ENCODE data around the gene UNKL. TPM values are rescaled to one million over a fixed set of nuclear protein-coding genes. Genes with fewer than 3 reads are reported as not detected.

UNKL gene
- total RNA-seq, 1 donor from 2014 or later = 45.5 TPM

DNA sequence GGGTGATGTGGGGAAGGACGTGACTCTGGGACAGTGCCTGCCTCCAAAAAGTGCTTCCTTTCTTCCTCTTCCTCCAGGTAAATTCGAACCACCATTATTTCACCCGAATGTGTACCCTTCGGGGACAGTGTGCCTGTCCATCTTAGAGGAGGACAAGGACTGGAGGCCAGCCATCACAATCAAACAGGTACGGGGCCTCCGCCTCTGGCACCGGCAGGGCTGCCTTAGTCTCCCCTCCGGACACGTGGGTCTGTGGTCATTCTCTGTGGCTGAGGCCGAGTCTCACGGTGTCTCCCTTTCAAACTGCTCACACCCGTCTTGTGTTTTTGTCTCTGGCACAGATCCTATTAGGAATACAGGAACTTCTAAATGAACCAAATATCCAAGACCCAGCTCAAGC lies 94.4 kb downstream of the UNKL start:
- ATAC-seq (no peak), DNase-seq (ENCODE audit: low spot score) (no peak)
- intact Hi-C loops (cut with DNase I) = no loop called here

DNA sequence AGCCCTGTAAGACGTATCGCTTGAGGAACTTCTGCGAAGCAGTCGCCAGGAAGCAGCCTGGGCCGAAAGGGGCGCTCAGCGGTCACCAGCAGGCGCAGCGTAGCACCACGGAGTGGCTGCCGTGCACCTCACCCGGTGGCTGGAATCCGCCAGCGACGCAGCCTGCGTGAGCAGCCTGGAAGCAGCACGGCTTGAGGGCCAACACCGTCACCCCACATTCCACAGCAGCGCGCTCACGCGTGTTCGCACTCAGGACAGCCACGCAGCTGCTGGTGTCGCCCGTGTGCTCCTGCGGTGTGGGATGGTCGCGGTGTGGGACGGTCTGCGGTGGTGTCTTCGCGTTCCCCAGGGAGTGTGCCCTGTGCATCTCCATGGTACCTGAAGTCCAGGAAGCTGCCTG lies 95.5 kb downstream of the UNKL start:
- intact Hi-C loops (cut with DNase I) = no loop called here
- ATAC-seq (no peak), DNase-seq (ENCODE audit: low spot score) (no peak)

DNA sequence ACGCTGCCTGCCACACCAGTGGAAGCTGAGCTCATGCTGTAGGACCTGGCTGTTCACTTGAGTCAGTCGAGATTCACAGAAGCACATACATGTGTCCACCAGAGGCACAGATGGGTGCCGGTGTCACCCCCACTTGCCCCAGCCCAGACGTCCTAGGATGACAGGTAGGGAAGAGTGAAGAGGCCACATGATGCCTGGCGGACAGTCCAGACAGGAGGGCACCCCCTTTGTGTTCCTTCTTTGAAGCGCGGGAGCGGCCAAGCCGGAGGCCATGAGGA lies 96.3 kb downstream of the UNKL start:
- no peak for DNase-seq (ENCODE audit: low spot score)
- no peak for ATAC-seq
- intact Hi-C loops (cut with DNase I) = no loop called here

DNA sequence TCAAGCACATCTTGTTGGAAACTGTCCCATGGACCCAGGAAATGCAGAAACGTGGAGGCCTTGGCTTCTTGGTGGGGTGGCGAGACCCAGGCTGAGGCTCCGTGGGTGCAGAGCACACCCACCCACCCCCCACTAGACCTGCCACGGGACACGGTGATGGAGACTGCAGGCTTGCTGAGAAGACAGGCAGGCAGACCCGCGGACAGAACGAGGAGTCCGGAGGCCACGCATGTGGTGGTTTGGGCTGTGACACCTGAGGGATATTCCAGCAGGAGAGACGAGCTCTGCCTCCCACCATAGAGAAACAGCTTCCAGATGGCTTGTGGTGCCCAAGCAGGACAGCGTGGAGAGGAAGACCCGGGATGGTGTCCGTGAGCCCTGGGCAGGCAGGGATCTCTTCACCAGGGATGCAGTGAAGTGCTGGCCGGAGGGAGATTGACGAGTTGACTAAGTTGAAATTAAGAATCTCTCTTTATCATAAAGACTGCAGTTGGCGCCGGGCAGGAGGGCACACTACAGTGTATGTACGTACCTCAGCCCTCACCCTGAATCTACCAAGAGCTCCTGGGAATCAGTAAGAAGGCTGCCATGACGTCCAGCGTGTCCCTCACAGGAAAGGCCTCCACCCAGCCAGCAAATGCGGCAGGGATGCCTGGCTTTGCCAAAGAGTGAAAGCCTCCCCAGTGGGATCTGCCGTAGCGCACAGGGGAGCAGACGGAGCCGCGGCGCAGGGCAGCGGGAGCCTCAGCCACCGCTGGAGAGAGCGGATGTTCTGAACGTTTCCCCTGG lies 96.8 kb downstream of the UNKL start:
- no peak for ATAC-seq
- intact Hi-C loops (cut with DNase I) = no loop called here
- DNase-seq (ENCODE audit: low spot score) = no peak

DNA sequence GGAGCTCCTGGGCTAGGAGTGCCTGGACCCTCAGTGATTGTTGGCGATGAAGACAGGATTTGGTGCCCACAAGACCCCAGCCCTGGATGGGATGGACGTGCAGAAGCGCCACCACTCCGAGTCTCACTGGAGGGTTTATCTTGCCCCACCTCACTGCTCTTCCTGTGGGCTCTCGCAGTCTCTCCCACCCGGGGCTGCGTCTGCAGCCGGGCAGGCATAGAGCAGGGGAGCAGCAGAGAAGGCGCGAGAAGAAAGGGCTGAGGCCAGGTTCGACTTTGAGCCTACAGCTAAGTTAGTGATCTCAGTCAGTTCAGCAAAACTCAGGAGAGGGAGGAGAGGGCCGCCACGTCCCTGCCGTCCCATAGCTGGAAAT lies 98.5 kb downstream of the UNKL start:
- intact Hi-C loops (cut with DNase I) = no loop called here
- DNase-seq (ENCODE audit: low spot score) (no peak), ATAC-seq (no peak)

DNA sequence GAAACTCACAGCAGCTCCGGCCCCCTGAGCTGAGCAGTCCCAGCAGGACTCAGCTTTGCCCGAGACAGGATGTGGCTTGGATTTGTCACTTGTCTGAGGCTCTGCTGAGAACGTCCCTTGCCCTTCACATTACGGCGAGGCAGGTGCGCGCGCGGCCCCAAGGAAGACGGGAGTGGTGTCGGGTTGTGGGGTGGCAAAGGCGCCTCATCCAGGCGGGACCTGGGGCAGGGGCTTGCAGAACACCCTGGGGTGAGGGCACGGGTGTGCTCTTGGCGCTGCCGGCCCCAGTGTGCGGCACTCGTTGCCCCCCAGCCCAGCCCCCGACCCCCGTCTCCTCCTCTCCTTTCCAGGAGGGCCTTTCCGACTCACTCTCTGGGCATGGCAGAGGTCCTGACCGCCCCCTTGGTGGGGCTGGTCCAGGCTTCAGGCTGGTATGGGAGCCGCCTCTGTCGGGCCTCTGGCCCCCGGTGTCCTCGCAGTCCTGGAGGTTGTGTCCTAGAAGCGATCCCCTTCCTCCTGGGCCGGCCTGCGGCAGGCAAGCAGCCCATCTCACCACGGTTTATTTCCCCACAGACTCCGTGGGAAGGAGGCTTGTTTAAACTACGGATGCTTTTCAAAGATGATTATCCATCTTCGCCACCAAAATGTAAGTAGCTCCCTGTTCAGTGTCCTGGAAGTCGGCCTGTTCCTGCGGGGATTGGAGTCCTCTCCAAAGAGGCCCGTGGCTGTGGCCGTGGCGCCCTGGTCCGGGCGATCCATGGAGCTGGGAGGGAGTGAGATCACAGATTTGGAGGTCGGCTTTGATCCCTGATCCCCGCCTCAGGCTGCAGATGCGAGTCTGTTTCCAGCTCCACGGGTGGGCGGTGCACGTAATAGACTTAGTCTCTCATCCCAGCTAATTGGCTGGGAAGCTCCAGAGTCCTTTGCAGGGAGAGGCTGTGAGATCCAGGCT lies 99.1 kb downstream of the UNKL start:
- ATAC-seq (no peak), DNase-seq (ENCODE audit: low spot score) (no peak)
- intact Hi-C loops (cut with DNase I) = no loop called here

DNA sequence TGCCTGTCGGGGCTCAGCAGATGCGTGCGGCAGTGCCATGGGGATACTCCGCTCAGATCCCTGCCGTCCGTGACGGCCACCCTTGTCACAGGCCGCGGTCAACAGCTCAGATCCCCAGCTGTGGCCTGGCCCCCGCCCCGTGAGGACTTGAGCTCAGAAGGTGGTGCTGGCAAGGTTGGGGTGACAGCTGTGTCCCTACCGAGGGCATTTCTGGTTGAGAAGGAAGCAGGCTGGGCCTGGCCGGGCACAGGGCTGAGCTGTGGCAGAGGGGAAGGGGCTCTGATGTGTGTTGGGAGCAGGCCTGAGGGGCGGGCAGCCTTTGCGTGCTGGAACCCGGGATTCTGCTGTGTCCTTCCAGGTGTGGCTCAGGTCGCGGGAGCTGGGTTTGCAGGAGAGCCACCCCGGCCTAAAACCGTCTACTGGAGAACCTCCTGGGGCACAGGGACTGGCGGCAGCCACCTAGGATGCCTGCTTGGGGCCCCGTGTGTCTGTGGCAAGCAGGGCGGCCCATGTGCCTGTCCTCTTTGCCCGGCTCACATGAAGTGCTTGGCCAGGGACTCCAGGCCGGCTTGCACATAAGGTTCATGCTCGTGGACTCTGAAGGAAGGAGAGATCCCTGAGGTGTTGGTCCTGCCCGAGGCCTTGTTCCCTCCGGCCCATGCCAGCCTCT lies 100.0 kb downstream of the UNKL start:
- no peak for DNase-seq (ENCODE audit: low spot score)
- intact Hi-C loops (cut with DNase I) = no loop called here
- ATAC-seq = no peak

DNA sequence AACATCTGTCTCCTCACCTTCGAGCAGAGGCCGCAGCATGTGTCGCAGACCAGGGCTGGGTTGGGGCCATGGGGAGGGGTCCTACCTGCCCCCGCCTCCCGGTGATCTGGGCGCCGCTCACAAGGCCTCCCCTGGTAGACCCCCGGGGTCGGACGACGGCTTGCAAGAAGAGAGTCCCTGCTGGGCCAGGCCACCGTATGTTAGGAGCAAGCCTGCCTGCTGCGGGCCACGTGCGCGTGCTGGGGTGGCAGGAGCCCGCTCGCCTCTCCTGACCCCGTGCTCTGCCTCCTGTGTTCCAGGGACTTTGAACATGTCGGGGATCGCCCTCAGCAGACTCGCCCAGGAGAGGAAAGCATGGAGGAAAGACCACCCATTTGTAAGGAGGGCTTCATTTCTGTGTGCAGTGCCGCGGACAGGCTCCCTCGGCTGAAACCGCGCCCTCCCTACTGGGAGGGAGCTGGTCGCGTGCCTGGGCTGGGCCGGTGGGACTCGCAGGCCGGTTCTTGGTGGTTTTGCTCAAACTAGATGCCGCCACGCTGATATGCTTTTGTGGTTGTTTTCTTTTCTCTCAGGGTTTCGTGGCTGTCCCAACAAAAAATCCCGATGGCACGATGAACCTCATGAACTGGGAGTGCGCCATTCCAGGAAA lies 100.7 kb downstream of the UNKL start:
- intact Hi-C loops (cut with DNase I) = no loop called here
- no peak for DNase-seq (ENCODE audit: low spot score)

More for the DNA sequence above, 100.7 kb downstream of the UNKL start:
- ATAC-seq = no peak

Other genes starting within 250 kb of the UNKL start
- gene TPSG1, start 189.4 kb downstream of the UNKL start, total RNA-seq = 0.45 TPM
- gene TPSB2, start 184.5 kb downstream of the UNKL start, total RNA-seq = 18.5 TPM
- 11.5 TPM for gene TPSAB1, start 174.0 kb downstream of the UNKL start, total RNA-seq
- gene TPSD1, start 158.6 kb downstream of the UNKL start, total RNA-seq = 0.27 TPM
- 95.7 TPM for gene UBE2I, start 105.1 kb downstream of the UNKL start, total RNA-seq
- 3.9 TPM for gene BAIAP3, start 81.1 kb downstream of the UNKL start, total RNA-seq
- gene TSR3, start 62.8 kb downstream of the UNKL start, total RNA-seq = 35.8 TPM
- gene GNPTG, start 62.8 kb downstream of the UNKL start, total RNA-seq = 82.2 TPM
- gene UQCC4, start 6.0 kb upstream of the UNKL start, total RNA-seq = 7.3 TPM
- not detected for gene PERCC1, start 16.4 kb upstream of the UNKL start, total RNA-seq
- gene CCDC154, start 29.9 kb upstream of the UNKL start, total RNA-seq = 3.3 TPM
- gene CLCN7, start 60.3 kb upstream of the UNKL start, total RNA-seq = 67.0 TPM
- not detected for gene PTX4, start 74.2 kb upstream of the UNKL start, total RNA-seq
- 27.9 TPM for gene TELO2, start 78.7 kb upstream of the UNKL start, total RNA-seq
- 20.4 TPM for gene TMEM204, start 119.0 kb upstream of the UNKL start, total RNA-seq
- 29.2 TPM for gene IFT140, start 197.4 kb upstream of the UNKL start, total RNA-seq
- gene CRAMP1, start 197.7 kb upstream of the UNKL start, total RNA-seq = 26.1 TPM